ENCODE measurements around the gene MAS1.

- TF ChIP-seq CTCF (IDR thresholded peaks at IDR 0.05) (no peak), POLR2AphosphoS5 (IDR thresholded peaks at IDR 0.05) (no peak)
These were observed 17.7 kb downstream of the MAS1 start for GRCh38 chr6:159908535-159908934.
